Right ventricle myocardium superior (tissue), 1 donor: Measurements from ENCODE around the gene MCHR1. TPM values are rescaled to one million over a fixed set of nuclear protein-coding genes. Genes with fewer than 3 reads are reported as not detected.

ENCODE experiments used
- ATAC-seq: fragments of 200-7000 bp; cut with Tn5 transposase; one replicate; pipeline ENCODE4 v1.9.1; 2020; ENCODE audit warnings: mild to moderate bottlenecking; ENCODE audit not compliant: poor library complexity
- DNase-seq: peaks from one replicate; pipeline ENCODE4 v3.0.0-alpha.2; 2020
- intact Hi-C: fragments of 100-400 bp; cut with DNase I; formaldehyde crosslinking; loops from one replicate; pipeline ENCODE4 v1.11.2; 2022
- total RNA-seq: library from RNA; stranded (reverse); fragmentation: NEBNext Ultra II Directional; extraction: Animal tissue kit (Norgen Biotek cat#: 25700); gene quantifications from one replicate; pipeline ENCODE4 v1.2.1, GENCODE V29; 2021
- donor health status: DM: no; HTN: yes; CAD: no; lungs with severe emphysema.

MCHR1 gene
- total RNA-seq, 1 donor from 2014 or later = 0.54 TPM

DNA sequence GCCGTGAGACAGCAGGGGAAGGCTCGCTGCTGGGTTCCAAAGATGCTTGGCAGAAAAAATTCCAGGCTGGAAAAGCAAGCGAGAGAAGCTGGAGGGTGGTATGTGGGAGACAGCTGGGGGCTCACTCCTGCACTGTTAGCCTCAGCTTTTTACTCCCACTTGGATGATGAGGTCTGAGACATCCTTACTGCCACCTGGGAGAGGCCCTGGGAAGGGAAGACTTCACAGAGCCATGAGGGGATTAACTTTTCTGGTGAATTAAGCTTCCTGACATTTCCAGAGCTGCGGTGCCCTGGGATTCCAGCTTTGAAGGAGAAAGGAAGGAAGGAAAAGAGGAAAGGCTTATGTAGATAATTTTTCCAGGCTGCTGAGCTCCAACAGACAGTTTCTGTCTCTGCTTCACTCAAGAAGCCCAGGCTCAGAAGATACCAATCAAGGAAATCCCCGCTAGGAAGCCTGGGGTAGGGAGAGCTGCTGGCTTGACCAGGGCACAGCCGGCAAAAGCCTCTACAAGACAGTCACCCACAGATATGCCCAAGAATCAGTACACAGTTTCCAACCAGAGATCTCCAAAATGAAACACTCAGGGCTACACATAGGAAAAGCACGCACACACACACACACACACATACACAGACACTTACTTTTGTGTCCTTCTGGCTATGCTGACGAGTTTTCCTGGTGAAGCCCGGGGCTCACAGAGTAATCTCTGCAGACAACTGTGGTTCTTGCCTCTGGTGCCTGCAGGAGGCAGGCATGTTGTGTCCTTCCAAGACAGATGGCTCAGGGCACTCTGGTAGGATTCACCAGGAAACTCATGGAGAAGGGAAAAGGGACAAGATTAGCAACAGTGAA is 907 bp downstream of the MCHR1 start:
- DNase-seq (no peak), ATAC-seq (no peak)
- intact Hi-C loops = loop anchor here (5.0 kb wide), 1 partner anchor 82 kb away; no protein-coding TSS in a partner anchor

DNA sequence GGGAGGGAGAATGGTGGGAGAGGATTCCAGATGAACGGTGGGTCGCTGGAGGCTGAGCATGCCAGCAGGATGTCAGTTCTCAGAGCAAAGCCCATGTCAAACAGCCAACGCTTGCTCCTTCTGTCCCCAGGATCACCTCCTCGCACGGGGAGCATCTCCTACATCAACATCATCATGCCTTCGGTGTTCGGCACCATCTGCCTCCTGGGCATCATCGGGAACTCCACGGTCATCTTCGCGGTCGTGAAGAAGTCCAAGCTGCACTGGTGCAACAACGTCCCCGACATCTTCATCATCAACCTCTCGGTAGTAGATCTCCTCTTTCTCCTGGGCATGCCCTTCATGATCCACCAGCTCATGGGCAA is 1.5 kb downstream of the MCHR1 start:
- ATAC-seq (no peak), DNase-seq (no peak)
- intact Hi-C loops = loop anchor here (5.0 kb wide), 1 partner anchor 82 kb away; no protein-coding TSS in a partner anchor

DNA sequence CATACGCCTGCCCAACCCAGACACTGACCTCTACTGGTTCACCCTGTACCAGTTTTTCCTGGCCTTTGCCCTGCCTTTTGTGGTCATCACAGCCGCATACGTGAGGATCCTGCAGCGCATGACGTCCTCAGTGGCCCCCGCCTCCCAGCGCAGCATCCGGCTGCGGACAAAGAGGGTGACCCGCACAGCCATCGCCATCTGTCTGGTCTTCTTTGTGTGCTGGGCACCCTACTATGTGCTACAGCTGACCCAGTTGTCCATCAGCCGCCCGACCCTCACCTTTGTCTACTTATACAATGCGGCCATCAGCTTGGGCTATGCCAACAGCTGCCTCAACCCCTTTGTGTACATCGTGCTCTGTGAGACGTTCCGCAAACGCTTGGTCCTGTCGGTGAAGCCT is 2.2 kb downstream of the MCHR1 start:
- intact Hi-C loops = loop anchor here (5.0 kb wide), 1 partner anchor 81 kb away; no protein-coding TSS in a partner anchor
- no peak for ATAC-seq
- no peak for DNase-seq

- DNase-seq = no peak
- intact Hi-C loops = loop anchor here (5.0 kb wide), 1 partner anchor 78 kb away; no protein-coding TSS in a partner anchor
Observed at GRCh38 chr22:40684728-40685127, 5.4 kb downstream of the MCHR1 start.

DNA sequence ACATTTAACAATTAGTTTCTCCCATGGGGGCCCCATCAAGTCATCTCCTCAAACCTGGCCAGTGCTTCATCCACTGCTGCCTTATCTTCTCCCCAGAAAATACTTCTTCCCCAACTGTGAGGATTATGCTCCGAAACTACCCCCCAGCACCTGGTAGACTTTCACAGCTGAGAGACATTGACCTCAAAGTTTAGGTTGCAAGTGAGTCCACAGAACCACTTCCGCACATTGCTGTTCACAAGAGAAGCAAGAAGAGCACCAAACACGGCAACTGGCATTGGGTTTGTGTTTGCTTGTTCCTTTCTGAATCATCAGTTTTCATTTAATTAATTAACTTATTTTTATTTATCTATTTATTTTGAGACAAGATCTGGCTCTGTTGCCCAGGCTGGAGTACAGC is 6.1 kb downstream of the MCHR1 start:
- intact Hi-C loops = no loop called here
- no peak for DNase-seq
- ATAC-seq = no peak

More at GRCh38 chr22:40684728-40685127, 5.4 kb downstream of the MCHR1 start:
- ATAC-seq = no peak

DNA sequence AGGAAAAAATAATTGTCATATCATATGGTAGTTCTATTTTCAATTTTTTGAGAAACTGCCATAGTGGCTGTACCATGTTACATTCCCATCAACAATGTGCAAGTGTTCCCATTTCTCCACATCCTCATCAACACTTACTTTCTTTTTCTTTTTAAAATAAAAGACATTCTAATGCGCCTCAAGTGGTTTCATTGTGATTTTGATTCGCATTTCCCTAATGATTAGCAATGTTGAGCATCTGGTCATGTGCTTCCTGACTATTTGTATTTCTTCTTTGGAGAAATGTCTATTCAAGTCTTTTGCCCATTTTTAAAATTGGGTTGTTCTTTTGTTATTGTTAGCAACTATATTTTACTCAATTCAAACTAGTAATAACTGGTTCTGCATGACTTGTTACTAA is 8.4 kb downstream of the MCHR1 start:
- intact Hi-C loops = no loop called here
- DNase-seq = no peak
- ATAC-seq = no peak

DNA sequence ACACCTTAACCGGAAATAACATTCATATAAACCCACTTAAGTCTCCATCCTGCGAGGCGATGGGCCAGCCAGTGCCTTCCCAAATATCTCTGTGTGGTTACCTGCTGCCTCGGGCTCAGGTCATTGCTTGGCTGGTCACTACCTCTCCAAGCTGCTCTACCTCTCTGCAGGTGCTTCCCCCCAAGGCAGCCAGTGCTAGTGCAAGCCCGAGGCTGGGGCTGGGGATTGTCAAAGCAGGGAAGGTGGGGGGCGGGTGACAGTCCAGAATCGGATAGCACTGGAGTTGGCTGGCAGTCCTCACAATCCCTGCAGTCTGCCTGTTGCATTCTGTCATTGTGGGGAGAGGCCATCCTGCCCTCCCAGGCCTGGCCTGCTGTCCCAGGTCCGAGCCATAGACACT is 11.1 kb downstream of the MCHR1 start:
- no peak for DNase-seq
- ATAC-seq = no peak
- intact Hi-C loops = no loop called here

- DNase-seq = no peak
- intact Hi-C loops = no loop called here
- ATAC-seq = no peak
Observed at GRCh38 chr22:40691532-40691931, 12.2 kb downstream of the MCHR1 start.

DNA sequence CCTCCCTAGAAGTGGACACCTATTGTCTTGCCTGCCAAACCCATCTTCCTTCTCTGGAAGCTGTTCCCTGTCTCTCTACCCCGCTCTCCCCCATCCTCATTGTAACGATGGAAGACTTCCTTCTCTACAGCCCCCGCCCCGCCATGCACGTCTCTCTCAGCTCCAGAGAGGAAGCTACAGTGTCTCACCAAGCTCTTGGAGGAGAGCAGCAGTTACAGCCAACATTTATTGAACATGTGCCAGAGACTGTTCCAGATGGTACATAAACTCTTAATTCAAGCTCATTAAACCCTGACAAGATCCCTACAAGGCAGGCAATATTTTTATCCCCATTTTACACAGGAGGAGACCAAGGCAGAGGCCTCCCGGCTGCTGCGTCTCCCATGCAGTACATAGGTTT is 15.1 kb downstream of the MCHR1 start:
- ATAC-seq = peak; percentile 41
- intact Hi-C loops = no loop called here
- DNase-seq = no peak

- DNase-seq (no peak), ATAC-seq (no peak)
- intact Hi-C loops = no loop called here
Observed at GRCh38 chr22:40701274-40701673, 22.0 kb downstream of the MCHR1 start.

- no peak for DNase-seq
- no peak for ATAC-seq
- intact Hi-C loops = no loop called here
Observed at GRCh38 chr22:40703174-40703573, 23.9 kb downstream of the MCHR1 start.

DNA sequence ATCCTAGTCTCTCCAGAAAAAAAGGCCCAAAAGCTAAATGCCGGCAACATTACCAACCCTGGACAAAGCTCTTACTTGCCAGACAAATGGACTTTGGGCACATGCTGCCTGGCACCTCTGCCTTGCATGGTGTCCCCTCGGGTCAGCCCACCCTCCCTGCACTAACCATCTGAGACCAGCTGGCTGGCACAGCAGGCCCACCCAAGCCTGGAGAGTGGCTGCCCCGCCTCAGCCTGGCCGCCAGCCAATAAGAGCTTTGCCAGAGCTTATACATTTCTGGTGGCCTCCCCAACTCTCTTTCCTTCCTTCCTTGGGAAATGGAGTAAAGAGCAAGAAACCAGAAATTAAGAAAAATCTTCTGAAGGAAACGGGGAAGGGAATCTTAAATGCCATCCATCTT is 24.5 kb downstream of the MCHR1 start:
- intact Hi-C loops = no loop called here
- ATAC-seq = no peak
- DNase-seq = no peak

GRCh38 chr22:40705918-40706682 is 26.8 kb downstream of the MCHR1 start:
- intact Hi-C loops = no loop called here
- DNase-seq = no peak
- ATAC-seq = no peak

GRCh38 chr22:40707154-40707553 is 27.9 kb downstream of the MCHR1 start:
- ATAC-seq = no peak
- intact Hi-C loops = no loop called here
- DNase-seq = no peak

DNA sequence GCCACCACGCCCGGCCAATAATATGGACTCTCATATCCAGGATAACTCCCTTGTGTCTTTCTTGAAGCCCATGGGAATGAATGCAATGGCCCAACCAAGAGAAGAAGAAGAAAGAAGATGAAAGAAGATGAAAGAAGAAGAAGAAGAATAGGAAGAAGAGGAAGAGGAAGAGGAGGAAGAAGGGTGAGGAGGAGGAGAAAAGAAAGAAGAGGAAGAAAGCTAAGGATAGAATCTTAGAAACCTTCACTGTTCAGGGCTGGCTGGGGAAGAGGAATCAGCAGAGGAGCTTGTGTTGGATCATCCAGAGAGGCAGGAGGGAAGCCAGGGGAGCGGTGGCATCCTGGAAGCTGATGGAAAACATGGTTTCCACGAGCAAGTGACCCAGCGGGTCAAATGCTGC is 28.9 kb downstream of the MCHR1 start:
- intact Hi-C loops = no loop called here
- DNase-seq (no peak), ATAC-seq (no peak)

DNA sequence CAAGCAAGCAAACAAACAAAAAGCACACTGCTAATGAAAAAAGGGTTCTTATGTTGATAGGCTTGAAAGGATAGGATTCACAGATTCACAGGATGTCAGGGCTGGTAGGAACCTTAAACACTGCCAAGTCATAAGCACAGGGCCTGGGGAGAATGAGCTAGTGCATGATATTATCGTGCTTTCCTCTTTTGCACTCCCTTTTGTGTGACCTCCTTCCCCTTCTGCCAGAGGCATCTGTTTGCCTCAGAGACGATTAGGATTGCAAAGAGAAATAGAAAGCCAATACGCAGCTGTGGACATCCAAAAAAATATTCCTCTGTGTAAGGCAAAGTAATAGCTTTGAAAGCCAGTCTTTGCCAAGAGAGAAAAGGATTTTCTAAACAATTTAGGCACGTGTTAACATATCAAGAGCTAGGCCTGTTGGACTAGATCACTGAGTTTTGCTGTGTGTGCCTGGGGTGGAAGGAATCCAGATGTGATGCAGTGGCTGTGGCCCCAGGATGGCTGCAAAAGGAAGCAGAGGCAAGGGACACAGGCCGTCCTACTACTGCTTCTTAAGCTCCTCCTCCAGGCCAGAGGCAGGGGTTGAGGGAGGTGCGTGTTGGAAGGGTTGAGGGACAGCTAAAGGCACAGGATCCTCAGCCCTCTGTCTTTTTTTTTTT is 30.6 kb downstream of the MCHR1 start:
- DNase-seq (peak; percentile 76), ATAC-seq (peak; percentile 70)
- intact Hi-C loops = no loop called here

DNA sequence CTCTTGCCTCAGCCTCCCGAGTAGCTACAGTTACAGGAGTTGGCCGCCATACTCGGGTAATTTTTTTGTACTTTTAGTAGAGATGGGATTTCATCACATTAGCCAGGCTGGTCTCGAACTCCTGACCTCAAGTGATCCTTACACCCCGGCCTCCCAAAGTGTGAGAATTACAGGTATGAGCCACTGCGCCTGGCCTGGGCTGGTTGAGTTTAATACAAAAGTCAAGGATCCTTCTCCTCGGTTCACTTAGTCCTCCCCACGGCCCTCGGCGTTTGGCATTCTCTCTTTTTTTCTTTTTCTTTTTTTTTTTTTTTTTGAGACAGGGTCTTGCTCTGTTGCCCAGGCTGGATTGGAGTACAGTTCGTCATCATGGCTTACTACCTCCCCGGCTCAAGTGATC is 33.0 kb downstream of the MCHR1 start:
- DNase-seq (no peak), ATAC-seq (no peak)
- intact Hi-C loops = no loop called here

DNA sequence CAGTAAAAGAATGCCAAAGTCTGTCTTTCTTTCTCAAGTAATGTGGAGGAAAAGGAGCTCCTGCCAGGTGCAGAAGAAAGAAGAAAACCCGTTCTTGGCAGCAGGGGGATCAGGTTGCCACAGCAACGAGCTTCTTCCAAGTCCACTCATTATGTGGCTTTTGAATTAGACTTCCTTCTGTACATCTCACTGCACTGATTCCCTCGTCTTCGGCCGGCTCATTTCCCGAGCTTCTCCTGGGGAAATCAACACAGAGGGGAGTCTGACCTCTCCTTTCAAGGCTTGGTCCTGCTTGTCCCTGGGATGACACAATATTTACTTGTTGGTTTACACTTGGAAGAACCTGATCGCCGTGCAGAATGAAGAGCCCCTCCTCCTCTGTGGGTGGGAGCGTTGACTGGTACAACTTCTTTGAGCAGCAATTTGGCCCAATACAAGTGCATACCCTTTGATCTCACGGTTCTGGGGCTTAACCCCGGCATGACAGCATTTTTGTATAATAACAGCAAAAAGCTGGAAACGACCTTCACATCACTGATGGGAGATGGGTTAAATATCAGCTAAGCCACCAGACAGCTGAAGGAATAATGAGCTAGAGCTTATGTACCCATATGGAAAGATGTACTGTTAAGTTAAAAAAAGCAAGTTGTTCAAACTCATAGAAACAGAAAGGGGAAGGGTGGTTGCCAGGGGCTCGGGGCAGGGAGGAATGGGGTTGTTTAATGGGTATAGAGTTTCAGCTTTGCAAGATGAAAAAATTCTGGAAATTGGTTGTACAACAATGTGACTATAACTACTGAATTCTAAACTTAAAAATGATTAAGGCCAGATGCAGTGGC is 35.4 kb downstream of the MCHR1 start:
- DNase-seq (no peak), ATAC-seq (no peak)
- intact Hi-C loops = no loop called here

DNA sequence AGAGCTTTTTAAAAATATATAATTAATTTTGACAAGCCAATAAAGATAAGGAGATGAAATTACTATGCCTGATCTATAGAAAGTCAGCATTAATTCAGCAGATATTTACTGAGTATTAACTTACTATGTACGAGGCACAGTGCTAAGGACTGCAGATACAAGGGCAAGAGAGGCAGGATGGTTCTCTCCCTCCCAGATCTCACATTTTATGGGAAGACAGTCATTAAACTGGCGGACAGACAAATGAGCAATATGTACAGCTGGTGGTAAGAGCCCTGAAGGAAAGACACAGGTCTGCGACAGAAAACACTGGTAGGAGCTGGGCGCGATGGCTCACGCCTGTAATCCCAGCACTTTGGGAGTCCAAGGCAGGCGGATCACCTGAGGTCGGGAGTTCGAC is 36.8 kb downstream of the MCHR1 start:
- intact Hi-C loops = no loop called here
- DNase-seq = no peak
- ATAC-seq = no peak
